Naive thymus-derived CD4-positive, alpha-beta T cell (primary cell): ENCODE measurements around the gene DRGX. TPM values are rescaled to one million over a fixed set of nuclear protein-coding genes. Genes with fewer than 3 reads are reported as not detected.

Source experiments
- ATAC-seq: fragments of 150-1000 bp; cut with Tn5 transposase; 2 replicates; pipeline ENCODE4 v1.10.0; 2021; ENCODE audit warnings: mild to moderate bottlenecking, moderate library complexity
- CTCF ChIA-PET: fragments of 350-600 bp; sonication (Branson Sonifier 250); formaldehyde crosslinking; loops from one replicate; lab custom pipeline; 2021; ENCODE audit warnings: antibody characterized with exemption; lab: Charles Lee
- POLR2A ChIA-PET: fragments of 350-600 bp; sonication (Branson Sonifier 250); formaldehyde crosslinking; loops from one replicate; lab custom pipeline; 2021; ENCODE audit warnings: antibody characterized with exemption, inconsistent platforms; lab: Charles Lee
- DNase-seq, 9 donors: peaks; one replicate each; pipeline versions ENCODE4 v3.0.0 to v3.0.0-alpha.2; 2020 to 2022; ENCODE audit warnings: mixed read lengths in 1 of 9
- H3K27ac ChIP-seq: one replicate; pipeline ENCODE4 v1.7.0; 2013; ENCODE audit warnings: mild to moderate bottlenecking, low read depth, low read length, moderate library complexity
- H3K27me3 ChIP-seq, 2 donors: one replicate each; pipeline ENCODE4 v1.7.0; 2013; ENCODE audit warnings: low read length in 2 of 2, mild to moderate bottlenecking in 2 of 2, moderate library complexity in 2 of 2; ENCODE audit not compliant: control insufficient read depth in 2 of 2, insufficient read depth in 2 of 2
- H3K36me3 ChIP-seq, 3 experiments: 1 replicate in 2 of 3; 2 replicates in 1 of 3; pipeline ENCODE4 v1.7.0; 2013; ENCODE audit warnings: low read length in 3 of 3, mild to moderate bottlenecking in 3 of 3, moderate library complexity in 1 of 3; ENCODE audit not compliant: insufficient read depth in 3 of 3, control insufficient read depth in 2 of 3
- H3K4me1 ChIP-seq, 2 donors: one replicate each; pipeline ENCODE4 v1.7.0; 2013; ENCODE audit warnings: low read length in 2 of 2, mild to moderate bottlenecking in 2 of 2, moderate library complexity in 1 of 2; ENCODE audit not compliant: control insufficient read depth in 2 of 2, insufficient read depth in 2 of 2
- H3K4me3 ChIP-seq: 2 replicates; pipeline ENCODE4 v1.7.0; 2013; ENCODE audit warnings: mild to moderate bottlenecking, low read length
- H3K9me3 ChIP-seq, 3 experiments: 1 replicate in 2 of 3; 2 replicates in 1 of 3; pipeline ENCODE4 v1.7.0; 2013; ENCODE audit warnings: low read length in 3 of 3; ENCODE audit not compliant: control insufficient read depth in 2 of 3
- H3K27ac Mint-ChIP-seq, 9 donors: one replicate each; pipeline ENCODE4 v1.8.0; 2020 to 2022; ENCODE audit warnings: mixed read lengths in 9 of 9, mild to moderate bottlenecking in 8 of 9, moderate library complexity in 5 of 9, inconsistent platforms in 2 of 9
- H3K27me3 Mint-ChIP-seq, 5 donors: one replicate each; pipeline ENCODE4 v1.8.0; 2021 to 2022; ENCODE audit warnings: mixed read lengths in 5 of 5, mild to moderate bottlenecking in 1 of 5
- H3K36me3 Mint-ChIP-seq, 5 donors: one replicate each; pipeline ENCODE4 v1.8.0; 2020 to 2022; ENCODE audit warnings: mixed read lengths in 5 of 5, mild to moderate bottlenecking in 3 of 5, inconsistent platforms in 1 of 5
- H3K4me1 Mint-ChIP-seq, 7 donors: one replicate each; pipeline ENCODE4 v1.8.0; 2020 to 2022; ENCODE audit warnings: mixed read lengths in 7 of 7, mild to moderate bottlenecking in 3 of 7, inconsistent platforms in 1 of 7
- H3K4me3 Mint-ChIP-seq, 10 donors: one replicate each; pipeline ENCODE4 v1.8.0; 2020 to 2022; ENCODE audit warnings: mild to moderate bottlenecking in 10 of 10, mixed read lengths in 10 of 10, moderate library complexity in 6 of 10, inconsistent platforms in 2 of 10
- H3K9me3 Mint-ChIP-seq, 11 donors: one replicate each; pipeline ENCODE4 v1.8.0; 2020 to 2022; ENCODE audit warnings: mixed read lengths in 11 of 11, mild to moderate bottlenecking in 4 of 11, inconsistent platforms in 1 of 11, moderate library complexity in 1 of 11
- intact Hi-C, 2 donors: fragments of 100-400 bp; cut with micrococcal nuclease; formaldehyde crosslinking; loops; one replicate each; pipeline ENCODE4 v1.15.1; 2023
- polyA plus RNA-seq, 2 donors: library from polyadenylated mRNA; unstranded; fragments of 300-500 nt; fragmentation: Illumina TruSeq; gene quantifications; one replicate each; pipeline ENCODE4 v1.2.3, GENCODE V29; 2021
- total RNA-seq, 6 experiments: library from RNA in 5 of 6; stranded (reverse) in 5 of 6; gene quantifications; 1 replicate in 5 of 6; 2 replicates in 1 of 6; pipeline ENCODE4 v1.2.3 and lab custom pipeline; 2021 to 2026

The DRGX gene
- total and polyA plus RNA-seq, 7 experiments from 2014 or later, result not detected

- Histone ChIP-seq H3K9me3 (no peaks in the 10 kb centered on the region), H3K4me1 (no peaks in the 10 kb centered on the region), H3K27ac (no peak overlapping the region), H3K36me3 (no peaks in the 10 kb centered on the region), H3K27me3 (no peaks in the 10 kb centered on the region), H3K4me3 (no peak overlapping the region)
- no peak overlapping the region for H3K27ac Mint-ChIP-seq
- peaks cover 4 to 21% (median 8%) of the 10 kb centered on the region in 5 donors for H3K27me3 Mint-ChIP-seq
- ChIA-PET POLR2A (no interaction called here), CTCF (no interaction called here)
- DNase-seq (no peak), ATAC-seq (no peak)
- H3K9me3 Mint-ChIP-seq, result no peaks in the 10 kb centered on the region
- no peak overlapping the region for H3K4me3 Mint-ChIP-seq
- no peaks in the 10 kb centered on the region for H3K4me1 Mint-ChIP-seq
- intact Hi-C loops, result no loop called here
- H3K36me3 Mint-ChIP-seq, result no peaks in the 10 kb centered on the region
These were observed 25.4 kb downstream of the DRGX start for GRCh38 chr10:49370326-49371100.

- Mint-ChIP-seq H3K4me1 (no peaks in the 10 kb centered on the region), H3K9me3 (no peaks in the 10 kb centered on the region), H3K27ac (no peak overlapping the region), H3K4me3 (no peak overlapping the region), H3K36me3 (no peaks in the 10 kb centered on the region), H3K27me3 (peaks cover 4 to 24% (median 8%) of the 10 kb centered on the region in 5 donors)
- DNase-seq (no peak), ATAC-seq (no peak)
- no peaks in the 10 kb centered on the region for H3K36me3 ChIP-seq
- POLR2A ChIA-PET, result no interaction called here
- no peak overlapping the region for H3K27ac ChIP-seq
- CTCF ChIA-PET, result interaction anchor here (0.7 kb wide), 1 partner anchor 1145 kb away, joined by 3 read pairs; no protein-coding TSS in a partner anchor
- H3K4me3 ChIP-seq, result no peak overlapping the region
- H3K9me3 ChIP-seq, result no peaks in the 10 kb centered on the region
- intact Hi-C loops, result no loop called here
- no peaks in the 10 kb centered on the region for H3K27me3 ChIP-seq
- H3K4me1 ChIP-seq, result no peaks in the 10 kb centered on the region
These were observed 26.4 kb downstream of the DRGX start for GRCh38 chr10:49369216-49370162.

GRCh38 chr10:49368256-49368655, 27.6 kb downstream of the DRGX start:
- ATAC-seq (no peak), DNase-seq (no peak)
- Histone ChIP-seq H3K27ac (no peak overlapping the region), H3K36me3 (no peaks in the 10 kb centered on the region), H3K27me3 (no peaks in the 10 kb centered on the region), H3K4me1 (no peaks in the 10 kb centered on the region), H3K4me3 (no peak overlapping the region), H3K9me3 (no peaks in the 10 kb centered on the region)
- no peaks in the 10 kb centered on the region for H3K4me1 Mint-ChIP-seq
- CTCF ChIA-PET, result no interaction called here
- POLR2A ChIA-PET, result no interaction called here
- intact Hi-C loops, result no loop called here
- H3K27ac Mint-ChIP-seq, result no peak overlapping the region
- H3K27me3 Mint-ChIP-seq, result peaks cover 4 to 24% (median 8%) of the 10 kb centered on the region in 5 donors
- no peaks in the 10 kb centered on the region for H3K36me3 Mint-ChIP-seq
- no peak overlapping the region for H3K4me3 Mint-ChIP-seq
- H3K9me3 Mint-ChIP-seq, result no peaks in the 10 kb centered on the region

GRCh38 chr10:49367600-49367999, 28.3 kb downstream of the DRGX start:
- POLR2A ChIA-PET, result no interaction called here
- Mint-ChIP-seq H3K4me3 (no peak overlapping the region), H3K36me3 (no peaks in the 10 kb centered on the region), H3K9me3 (no peaks in the 10 kb centered on the region), H3K4me1 (no peaks in the 10 kb centered on the region), H3K27ac (no peak overlapping the region), H3K27me3 (peaks cover 2 to 24% (median 7%) of the 10 kb centered on the region in 5 donors)
- H3K27me3 ChIP-seq, result no peaks in the 10 kb centered on the region
- H3K9me3 ChIP-seq, result no peaks in the 10 kb centered on the region
- no peak overlapping the region for H3K4me3 ChIP-seq
- CTCF ChIA-PET, result no interaction called here
- intact Hi-C loops, result no loop called here
- DNase-seq, result no peak
- H3K27ac ChIP-seq, result no peak overlapping the region
- H3K4me1 ChIP-seq, result no peaks in the 10 kb centered on the region
- H3K36me3 ChIP-seq, result no peaks in the 10 kb centered on the region
- ATAC-seq, result no peak

- Histone ChIP-seq H3K9me3 (no peaks in the 10 kb centered on the region), H3K27ac (no peak overlapping the region), H3K36me3 (no peaks in the 10 kb centered on the region), H3K4me3 (no peak overlapping the region), H3K4me1 (no peaks in the 10 kb centered on the region), H3K27me3 (no peaks in the 10 kb centered on the region)
- DNase-seq, result no peak
- no peak for ATAC-seq
- Mint-ChIP-seq H3K27me3 (peaks cover 0 to 24% (median 7%) of the 10 kb centered on the region in 5 donors), H3K27ac (no peak overlapping the region), H3K4me1 (no peaks in the 10 kb centered on the region), H3K4me3 (no peak overlapping the region), H3K36me3 (no peaks in the 10 kb centered on the region), H3K9me3 (no peaks in the 10 kb centered on the region)
- ChIA-PET CTCF (no interaction called here), POLR2A (no interaction called here)
- intact Hi-C loops, result no loop called here
These were observed 29.4 kb downstream of the DRGX start for GRCh38 chr10:49366460-49366859.

- CTCF ChIA-PET, result no interaction called here
- no peak for ATAC-seq
- intact Hi-C loops, result no loop called here
- no peaks in the 10 kb centered on the region for H3K36me3 Mint-ChIP-seq
- no peaks in the 10 kb centered on the region for H3K4me1 ChIP-seq
- H3K27ac Mint-ChIP-seq, result no peak overlapping the region
- no peaks in the 10 kb centered on the region for H3K4me1 Mint-ChIP-seq
- no peak overlapping the region for H3K4me3 Mint-ChIP-seq
- H3K27ac ChIP-seq, result no peak overlapping the region
- no peaks in the 10 kb centered on the region for H3K27me3 ChIP-seq
- H3K9me3 Mint-ChIP-seq, result no peaks in the 10 kb centered on the region
- H3K9me3 ChIP-seq, result no peaks in the 10 kb centered on the region
- no peak overlapping the region for H3K4me3 ChIP-seq
- DNase-seq, result no peak
- no peaks in the 10 kb centered on the region for H3K36me3 ChIP-seq
- POLR2A ChIA-PET, result no interaction called here
- H3K27me3 Mint-ChIP-seq, result peaks cover 0 to 24% (median 7%) of the 10 kb centered on the region in 5 donors
These were observed 30.0 kb downstream of the DRGX start for GRCh38 chr10:49365675-49366415.
